Sigmoid colon (tissue), 3 donors: Measurements from ENCODE around the gene SNX8.

Source experiments
- POLR2A ChIP-seq, 2 donors: fragments of 450-650 bp; IDR thresholded peaks; one replicate each; pipeline ENCODE4 v1.6.1; 2016; ENCODE audit warnings: antibody characterized with exemption in 2 of 2, mild to moderate bottlenecking in 2 of 2, moderate library complexity in 2 of 2
- TF ChIP-seq, protein P1 (sequence below), 4 experiments: fragments of 450-650 bp in 3 of 4; fragments of 200-600 bp in 1 of 4; IDR thresholded peaks; one replicate each; pipeline ENCODE4 v1.5.1; 2016 to 2019; ENCODE audit warnings: antibody characterized with exemption in 4 of 4, mild to moderate bottlenecking in 3 of 4, moderate library complexity in 2 of 4

DNA sequence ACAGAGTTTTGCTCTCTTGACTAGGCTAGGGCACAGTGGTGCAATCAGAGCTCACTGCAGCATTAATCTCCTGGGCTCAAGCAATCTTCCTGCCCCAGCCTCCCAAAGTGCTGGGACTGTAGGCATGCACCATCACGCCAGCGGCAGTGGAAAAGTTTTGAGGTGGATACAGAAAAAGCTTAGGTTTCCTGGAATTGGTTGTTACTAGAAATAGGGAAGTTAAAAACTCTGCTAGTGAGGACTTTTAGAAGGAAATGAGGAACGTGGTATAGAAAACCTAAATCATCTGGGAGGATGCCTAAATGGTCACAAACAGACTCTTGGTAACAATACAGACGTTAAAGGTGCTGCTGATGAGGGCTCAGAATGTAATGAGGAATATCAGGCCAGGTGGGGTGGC lies 10.9 kb upstream of the SNX8 start:
- TF ChIP-seq, protein P1, sequence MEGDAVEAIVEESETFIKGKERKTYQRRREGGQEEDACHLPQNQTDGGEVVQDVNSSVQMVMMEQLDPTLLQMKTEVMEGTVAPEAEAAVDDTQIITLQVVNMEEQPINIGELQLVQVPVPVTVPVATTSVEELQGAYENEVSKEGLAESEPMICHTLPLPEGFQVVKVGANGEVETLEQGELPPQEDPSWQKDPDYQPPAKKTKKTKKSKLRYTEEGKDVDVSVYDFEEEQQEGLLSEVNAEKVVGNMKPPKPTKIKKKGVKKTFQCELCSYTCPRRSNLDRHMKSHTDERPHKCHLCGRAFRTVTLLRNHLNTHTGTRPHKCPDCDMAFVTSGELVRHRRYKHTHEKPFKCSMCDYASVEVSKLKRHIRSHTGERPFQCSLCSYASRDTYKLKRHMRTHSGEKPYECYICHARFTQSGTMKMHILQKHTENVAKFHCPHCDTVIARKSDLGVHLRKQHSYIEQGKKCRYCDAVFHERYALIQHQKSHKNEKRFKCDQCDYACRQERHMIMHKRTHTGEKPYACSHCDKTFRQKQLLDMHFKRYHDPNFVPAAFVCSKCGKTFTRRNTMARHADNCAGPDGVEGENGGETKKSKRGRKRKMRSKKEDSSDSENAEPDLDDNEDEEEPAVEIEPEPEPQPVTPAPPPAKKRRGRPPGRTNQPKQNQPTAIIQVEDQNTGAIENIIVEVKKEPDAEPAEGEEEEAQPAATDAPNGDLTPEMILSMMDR (IDR thresholded peaks at IDR 0.05) = no peak
- TF ChIP-seq POLR2A (IDR thresholded peaks at IDR 0.05) = no peak
